WI38 (cell line): ENCODE data around the gene PCDHGA3.
"Not testable (repeated sequence)": the region's sequence is repeated elsewhere in the genome, so short reads cannot be mapped to it uniquely, and the experiment has no call there.

Experiments
- H3K4me3 ChIP-seq: 2 replicates; pipeline ENCODE4 v1.5.1; 2011; ENCODE audit warnings: low read depth, mild to moderate bottlenecking, control low read depth, low read length
- CTCF ChIP-seq: IDR thresholded peaks from 2 replicates; pipeline ENCODE4 v1.5.1; 2012; ENCODE audit warnings: low read depth, mild to moderate bottlenecking, control low read depth, low read length

PCDHGA3 gene

DNA sequence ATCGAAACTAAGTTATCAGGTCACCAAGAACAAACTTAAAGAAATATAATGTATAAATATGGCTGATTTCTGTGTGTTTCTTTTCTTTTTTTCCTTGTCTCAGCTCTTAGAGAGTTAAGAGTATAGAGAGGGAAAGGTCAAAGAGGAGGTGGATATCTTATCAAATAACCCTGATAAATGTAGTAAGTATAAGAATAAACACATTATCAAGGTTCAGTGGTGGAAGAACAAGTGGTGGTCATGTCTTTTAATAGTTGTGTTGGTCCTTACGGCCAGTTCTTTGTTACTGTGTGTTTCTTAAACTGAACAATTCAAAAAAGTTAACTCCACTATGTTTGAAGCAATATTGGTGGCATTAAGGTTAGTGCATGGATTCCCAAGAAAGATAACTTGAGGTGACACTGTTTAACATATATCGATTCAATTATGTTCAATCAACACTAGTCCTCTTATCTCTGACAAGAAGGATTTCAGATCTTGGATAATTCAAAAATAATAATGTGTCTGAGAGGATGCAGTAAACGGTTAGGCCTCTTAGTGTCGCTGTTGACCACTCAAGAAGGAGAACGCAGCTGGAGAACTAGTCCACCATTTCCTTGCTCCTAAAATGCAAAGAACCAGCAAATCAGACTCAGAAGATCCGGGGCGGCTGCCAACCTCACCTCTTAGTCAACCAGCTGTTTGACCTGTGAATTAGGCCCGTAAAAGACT is at the start of gene PCDHGA3:
Gene PCDHGA3, plus strand, starts transcription at position 588 of the 711 bp plus-strand sequence. CDS start 205 bp downstream, outside the sequence.
- peak; percentile 26 for TF ChIP-seq CTCF
- H3K4me3 ChIP-seq, result 0 out of 2 replicates have a peak within 1 kb of the TSS, but pooled peaks have one; percentile 1

DNA sequence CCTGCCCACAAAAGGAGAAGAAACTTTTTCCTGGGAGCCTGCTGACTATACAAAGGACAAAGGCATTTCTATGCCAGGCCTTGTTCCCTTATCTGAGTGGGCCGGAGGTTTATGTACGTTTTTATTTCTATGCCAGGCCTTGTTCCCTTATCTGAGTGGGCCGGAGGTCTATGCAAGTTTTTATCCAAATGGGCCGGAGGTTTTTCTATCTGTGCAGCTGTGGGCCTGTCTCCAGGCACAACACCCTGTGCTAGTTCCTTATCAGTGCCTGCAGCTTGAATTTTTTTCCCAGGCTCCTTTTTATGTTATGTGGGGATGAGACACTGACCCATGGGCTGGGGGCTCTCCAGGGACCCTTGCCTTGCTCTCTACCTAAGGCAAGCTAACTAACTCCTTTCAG is 45.3 kb upstream of the PCDHGA3 start:
- TF ChIP-seq CTCF, result no peak
- H3K4me3 ChIP-seq, result no peak overlapping the region

- TF ChIP-seq CTCF, result no peak
- H3K4me3 ChIP-seq, result no peak within 1 kb of the TSS
Measured at GRCh38 chr5:141303756-141304155, 39.9 kb upstream of the PCDHGA3 start, which contains the start of gene SLC25A2. TSS of gene SLC25A2 (minus strand) at chr5:141304049. CDS start at chr5:141303865, 184 bp downstream.

- H3K4me3 ChIP-seq, result no peak overlapping the region
- no peak for TF ChIP-seq CTCF
Measured at GRCh38 chr5:141306630-141307029, 37.0 kb upstream of the PCDHGA3 start.

DNA sequence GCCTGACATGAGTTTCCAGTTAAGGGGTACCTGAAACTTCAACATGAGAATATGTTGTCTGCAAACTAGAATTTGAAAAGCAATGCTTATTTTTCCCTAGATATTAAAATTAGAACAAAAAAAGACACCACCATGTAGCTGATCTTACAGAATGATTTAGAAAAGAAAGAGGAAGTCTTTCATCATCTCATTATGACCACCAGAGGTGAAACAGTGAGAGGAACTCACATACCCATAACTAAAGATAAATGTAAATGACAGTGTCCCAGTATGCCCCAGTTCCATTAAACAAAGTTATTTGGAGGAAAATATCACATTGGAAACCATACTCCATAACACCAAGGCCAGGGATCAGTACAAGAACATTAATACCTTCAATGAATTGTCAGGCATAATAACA is 29.9 kb upstream of the PCDHGA3 start:
- no peak for TF ChIP-seq CTCF

DNA sequence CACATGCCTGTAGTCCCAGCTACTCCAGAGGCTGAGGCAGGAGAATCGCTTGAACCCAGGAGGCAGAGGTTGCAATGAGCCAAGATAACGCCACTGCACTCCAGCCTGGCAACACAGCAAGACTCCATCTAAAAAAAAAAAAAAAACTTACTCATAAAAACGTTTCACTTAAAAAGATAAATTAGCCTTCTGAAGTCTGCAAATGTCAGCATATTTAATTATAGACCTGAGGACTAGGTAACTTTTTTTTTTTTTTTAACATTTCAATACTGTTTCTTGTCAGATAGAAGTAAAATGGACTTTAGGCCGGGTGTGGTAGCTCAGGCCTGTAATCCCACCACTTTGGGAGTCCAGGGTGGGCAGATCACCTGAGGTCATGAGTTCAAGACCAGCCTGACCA is 26.7 kb upstream of the PCDHGA3 start:
- not testable (repeated sequence) for H3K4me3 ChIP-seq

More for the DNA sequence above, 29.9 kb upstream of the PCDHGA3 start:
- H3K4me3 ChIP-seq, result no peak overlapping the region

GRCh38 chr5:141319202-141319601 is 24.4 kb upstream of the PCDHGA3 start:
- TF ChIP-seq CTCF, result no peak
- H3K4me3 ChIP-seq, result peak overlapping the region; percentile 90; the same call in 1 of the 2 replicates
